Measurements from ENCODE around the gene UPP2. TPM values are rescaled to one million over a fixed set of nuclear protein-coding genes. Genes with fewer than 3 reads are reported as not detected.

The UPP2 gene
- total RNA-seq (2022; extraction: Qiagen RNA extraction; ENCODE audit: low read depth): not detected in 5 replicates

GRCh38 chr2:158101384-158101926 is at the start of gene UPP2:
TSS of gene UPP2 (plus strand) at chr2:158101876. CDS start at chr2:158102064, 188 bp downstream.

Other genes starting within 250 kb of the UPP2 start
- gene ACVR1, start 225.5 kb upstream of the UPP2 start, total RNA-seq (2022; extraction: Qiagen RNA extraction; ENCODE audit: low read depth): 30.4 to 35.3 TPM (median 33.4 TPM) in 5 replicates

All from A549 treated with DMSO at 1 μM for 4 hours (cell line).